HepG2 (cell line): ENCODE measurements around the gene ANKRD12. TPM values are rescaled to one million over a fixed set of nuclear protein-coding genes. Genes with fewer than 3 reads are reported as not detected.

Experiments
- ATAC-seq: fragments of 200-7000 bp; cut with Tn5 transposase; 3 replicates; pipeline ENCODE4 v1.9.1; 2020; ENCODE audit warnings: mild to moderate bottlenecking, moderate library complexity
- BruUV-seq: library from RNA; stranded (reverse); fragments of 400-500 nt; replicated peaks from 2 replicates; lab custom pipeline; 2021; lab: Mats Ljungman, UMichigan
- CTCF ChIA-PET: fragments of 300-600 bp; formaldehyde crosslinking; extraction: SDS; loops from one replicate; lab custom pipeline; 2021; ENCODE audit warnings: low total read pairs, inconsistent platforms, low intra/inter-chr PET ratio; lab: Yijun Ruan, JAX
- POLR2A ChIA-PET: fragments of 350-600 bp; sonication (Branson Sonifier 250); formaldehyde crosslinking; loops from one replicate; lab custom pipeline; 2020; ENCODE audit warnings: antibody characterized with exemption, inconsistent platforms; lab: Yijun Ruan, JAX
- DNase-seq: peaks from one replicate; pipeline ENCODE4 v3.0.0-alpha.2; 2015; ENCODE audit warnings: low spot score
- FAIRE-seq: peaks from 3 replicates; lab custom pipeline; 2011; peaks lifted over from hg19 to GRCh38; lab: Jason Lieb, UNC
- H2AFZ ChIP-seq: one replicate; pipeline ENCODE4 v1.6.1; 2011; ENCODE audit warnings: low read length, inconsistent platforms
- H3K27ac ChIP-seq: fragments of 300-600 bp; 3 replicates; pipeline ENCODE4 v1.8.0; 2011; ENCODE audit warnings: mixed run types, mild to moderate bottlenecking, mixed read lengths, low read length, inconsistent platforms; ENCODE audit not compliant: insufficient read depth; ENCODE audit errors: extremely low read length
- H3K27me3 ChIP-seq, 2 experiments: fragments of 200-600 bp in 1 of 2; 2 replicates in 1 of 2; 3 replicates in 1 of 2; pipeline versions ENCODE4 v1.6.0 to v1.8.0; 2011; ENCODE audit warnings: low read length in 2 of 2, mild to moderate bottlenecking in 2 of 2, moderate library complexity in 2 of 2, inconsistent platforms in 1 of 2; ENCODE audit not compliant: insufficient read depth in 2 of 2, control insufficient read depth in 1 of 2
- H3K36me3 ChIP-seq, 2 experiments: fragments of 200-600 bp in 1 of 2; replicated peaks in 1 of 2; 2 replicates in 1 of 2; 3 replicates in 1 of 2; pipeline versions ENCODE4 v1.5.1 to v1.8.0; 2011; ENCODE audit warnings: low read length in 2 of 2, inconsistent platforms in 1 of 2; ENCODE audit not compliant: insufficient read depth in 2 of 2, control insufficient read depth in 1 of 2
- H3K4me1 ChIP-seq: 2 replicates; pipeline ENCODE4 v1.5.1; 2012; ENCODE audit warnings: low read length, inconsistent platforms; ENCODE audit not compliant: insufficient read depth
- H3K4me2 ChIP-seq: 2 replicates; pipeline ENCODE4 v1.6.0; 2011; ENCODE audit warnings: low read depth, low read length, inconsistent platforms
- H3K4me3 ChIP-seq, 3 experiments: fragments of 200-600 bp in 1 of 3; sonication (generic), shearing (Covaris generic) in 1 of 3; replicated peaks in 1 of 3; 2 replicates each; pipeline ENCODE4 v1.5.1; 2011 to 2016; ENCODE audit warnings: low read length in 3 of 3, inconsistent platforms in 2 of 3, low read depth in 2 of 3, mild to moderate bottlenecking in 2 of 3, control low read depth in 1 of 3, mixed read lengths in 1 of 3; ENCODE audit not compliant: insufficient read depth in 1 of 3
- H3K79me2 ChIP-seq: one replicate; pipeline ENCODE4 v1.6.1; 2011; ENCODE audit warnings: low read length, inconsistent platforms; ENCODE audit not compliant: insufficient read depth
- H3K9ac ChIP-seq: 2 replicates; pipeline ENCODE4 v1.6.0; 2011; ENCODE audit warnings: mild to moderate bottlenecking, low read depth, low read length, inconsistent platforms; ENCODE audit not compliant: insufficient read depth
- H3K9me3 ChIP-seq: 2 replicates; pipeline ENCODE4 v1.5.1; 2012; ENCODE audit warnings: mild to moderate bottlenecking, low read length
- H4K20me1 ChIP-seq: 2 replicates; pipeline ENCODE4 v1.6.0; 2011; ENCODE audit warnings: inconsistent platforms, mild to moderate bottlenecking, low read length, moderate library complexity; ENCODE audit not compliant: insufficient read depth
- BCL6 ChIP-seq: IDR thresholded peaks from 2 replicates; pipeline ENCODE4 v1.6.1; 2016; ENCODE audit warnings: missing genetic modification reagents, missing compliant biosample characterization
- BCLAF1 ChIP-seq: fragments of 450-650 bp; IDR thresholded peaks from 2 replicates; pipeline ENCODE4 v1.6.1; 2017; ENCODE audit warnings: mild to moderate bottlenecking
- CERS6 ChIP-seq: sonication (generic); formaldehyde crosslinking; IDR thresholded peaks from 2 replicates; pipeline ENCODE4 v1.5.0; 2020; ENCODE audit warnings: missing genetic modification reagents
- NFATC3 ChIP-seq: sonication (generic); formaldehyde crosslinking; IDR thresholded peaks from 2 replicates; pipeline ENCODE4 v1.5.1; 2020; ENCODE audit warnings: mild to moderate bottlenecking, missing genetic modification reagents
- NFIB ChIP-seq: sonication (generic); formaldehyde crosslinking; IDR thresholded peaks from 2 replicates; pipeline ENCODE4 v1.9.0; 2021; ENCODE audit warnings: missing genetic modification reagents, mild to moderate bottlenecking, borderline replicate concordance
- RBM22 ChIP-seq: fragments of 200-400 bp; formaldehyde crosslinking; optimal IDR thresholded peaks from 2 replicates; pipeline ENCODE3; 2017; ENCODE audit warnings: mild to moderate bottlenecking, low read length, moderate library complexity
- REPIN1 ChIP-seq: sonication (generic); formaldehyde crosslinking; IDR thresholded peaks from 2 replicates; pipeline ENCODE4 v1.8.0; 2022; ENCODE audit warnings: missing genetic modification reagents, low read depth, mild to moderate bottlenecking, borderline replicate concordance
- RFXAP ChIP-seq: sonication (generic); formaldehyde crosslinking; IDR thresholded peaks from 2 replicates; pipeline ENCODE4 v1.4.0; 2020; ENCODE audit warnings: missing genetic modification reagents, borderline replicate concordance
- TFAP4 ChIP-seq: sonication (generic); IDR thresholded peaks from 2 replicates; pipeline ENCODE4 v1.6.1; 2016; ENCODE audit warnings: low read depth, borderline replicate concordance
- WIZ ChIP-seq: sonication (generic); formaldehyde crosslinking; IDR thresholded peaks from 2 replicates; pipeline ENCODE4 v1.5.1; 2020; ENCODE audit warnings: mild to moderate bottlenecking, missing genetic modification reagents
- ZNF280B ChIP-seq: sonication (generic); formaldehyde crosslinking; IDR thresholded peaks from 2 replicates; pipeline ENCODE4 v1.5.0; 2020; ENCODE audit warnings: missing genetic modification reagents, mild to moderate bottlenecking, borderline replicate concordance
- WGBS: methylation state at CpG from one replicate; pipeline ENCODE4 v1.1.6; 2017; ENCODE audit warnings: low lambda C conversion rate; 5-methylcytosine and 5-hydroxymethylcytosine counted together
- in situ Hi-C: cut with HindIII; loops from 2 replicates; pipeline ENCODE4 v1.10.0; 2017; ENCODE audit warnings: low pct_unique_long_range_greater_than_20kb; ENCODE audit not compliant: extremely low pct_ligation_motif_present
- intact Hi-C: fragments of 100-400 bp; cut with micrococcal nuclease; formaldehyde crosslinking; loops from one replicate; pipeline ENCODE4 v1.10.0; 2022; ENCODE audit not compliant: unreplicated experiment
- polyA plus RNA-seq, 8 experiments: library from polyadenylated mRNA; depleted of rRNA in 3 of 8; stranded (reverse) in 7 of 8; unstranded in 1 of 8; fragments of >200 nt; fragmentation: Illumina TruSeq in 4 of 8; extraction: Trizol in 4 of 8; gene quantifications; 2 replicates each; pipeline versions ENCODE4 v1.2.1 to v1.2.3, GENCODE V29; 2011 to 2016; ENCODE audit warnings: low read depth in 4 of 8, missing spikeins in 1 of 8, mixed read lengths in 1 of 8; ENCODE audit not compliant: insufficient read depth in 1 of 8
- total RNA-seq, 5 experiments: library from RNA; depleted of rRNA; stranded (reverse); fragments of >200 nt; fragmentation: Illumina TruSeq; extraction: Trizol; gene quantifications; 2 replicates each; pipeline ENCODE4 v1.2.3, GENCODE V29; 2016; ENCODE audit warnings: low read depth in 1 of 5

The ANKRD12 gene
- total and polyA plus RNA-seq, 2 of the 13 experiments (the other 11 are each of a cell fraction or from before 2014, with no cell fraction given), result 6.0 to 23.2 TPM

GRCh38 chr18:9260388-9261380 lies 124.1 kb downstream of the ANKRD12 start:
- DNase-seq (no peak), ATAC-seq (no peak), FAIRE-seq (no peak)
- WGBS, result 98% methylated on average over 4 of the region's 4 CpGs
- H3K27ac ChIP-seq, result no peak overlapping the region
- H3K4me3 ChIP-seq, result no peak overlapping the region
- no peaks in the 10 kb centered on the region for H4K20me1 ChIP-seq
- peaks cover 2 to 6% of the 10 kb centered on the region in 2 experiments; a peak in 4 of 5 replicates for H3K36me3 ChIP-seq
- no peaks in the 10 kb centered on the region for H3K27me3 ChIP-seq
- TF ChIP-seq RFXAP (no peak), TFAP4 (no peak), BCL6 (CRISPR knock-in tag) (no peak), CERS6 (CRISPR knock-in tag) (no peak), NFIB (no peak), RBM22 (no peak), BCLAF1 (no peak), REPIN1 (no peak), WIZ (CRISPR knock-in tag) (no peak), ZNF280B (no peak), NFATC3 (CRISPR knock-in tag) (no peak)
- no peak overlapping the region for H3K4me2 ChIP-seq
- intact Hi-C loops (no loop called here), in situ Hi-C loops (no loop called here)
- POLR2A ChIA-PET, result no interaction called here
- H3K9me3 ChIP-seq, result no peaks in the 10 kb centered on the region
- H2AFZ ChIP-seq, result no peak overlapping the region
- H3K79me2 ChIP-seq, result no peaks in the 10 kb centered on the region
- no peak overlapping the region for H3K9ac ChIP-seq
- H3K4me1 ChIP-seq, result no peaks in the 10 kb centered on the region
- BruUV-seq, result no TSS peak
- CTCF ChIA-PET, result no interaction called here
